Activated B cell treated with CpG ODN at 0.5 μM for 24 hours (primary cell): Measurements from ENCODE around the gene HHAT. TPM values are rescaled to one million over a fixed set of nuclear protein-coding genes. Genes with fewer than 3 reads are reported as not detected.

Experiments
- ATAC-seq: fragments of 200-7000 bp; cut with Tn5 transposase; one replicate; pipeline ENCODE4 v1.10.0; 2021; ENCODE audit warnings: low read depth, mild to moderate bottlenecking, moderate library complexity
- CTCF ChIA-PET: fragments of 350-600 bp; sonication (Branson Sonifier 250); formaldehyde crosslinking; loops from one replicate; lab custom pipeline; 2021; ENCODE audit warnings: antibody characterized with exemption; lab: Charles Lee
- POLR2A ChIA-PET: fragments of 350-600 bp; sonication (Branson Sonifier 250); formaldehyde crosslinking; loops from one replicate; lab custom pipeline; 2021; ENCODE audit warnings: antibody characterized with exemption; lab: Charles Lee
- DNase-seq: peaks from one replicate; pipeline ENCODE4 v3.0.0; 2022
- H3K27ac Mint-ChIP-seq: one replicate; pipeline ENCODE4 v1.8.0; 2020; ENCODE audit warnings: mixed read lengths
- H3K27me3 Mint-ChIP-seq: one replicate; pipeline ENCODE4 v1.8.0; 2021; ENCODE audit warnings: mixed read lengths
- H3K36me3 Mint-ChIP-seq: one replicate; pipeline ENCODE4 v1.8.0; 2021; ENCODE audit warnings: low read depth, mixed read lengths
- H3K4me1 Mint-ChIP-seq: one replicate; pipeline ENCODE4 v1.8.0; 2021; ENCODE audit warnings: mixed read lengths
- H3K4me3 Mint-ChIP-seq: one replicate; pipeline ENCODE4 v1.8.0; 2020; ENCODE audit warnings: mild to moderate bottlenecking, mixed read lengths
- H3K9me3 Mint-ChIP-seq: one replicate; pipeline ENCODE4 v1.8.0; 2020; ENCODE audit warnings: mixed read lengths
- intact Hi-C: fragments of 100-400 bp; cut with micrococcal nuclease; formaldehyde crosslinking; loops from one replicate; pipeline ENCODE4 v1.15.1; 2024
- total RNA-seq: library from RNA; stranded (reverse); gene quantifications from 2 replicates; pipeline ENCODE4 v1.2.3, GENCODE V29; 2022
- TF ChIP-seq, protein P1 (sequence below): fragments of 200-600 bp; IDR thresholded peaks from one replicate; pipeline ENCODE4 v1.8.0; 2022; ENCODE audit warnings: antibody characterized with exemption, mild to moderate bottlenecking

Gene HHAT
- total RNA-seq, 1 donor from 2014 or later, result 8.5 TPM

GRCh38 chr1:210340841-210341240, 12.1 kb downstream of the HHAT start:
- Mint-ChIP-seq H3K27ac (peak overlapping the region; percentile 33), H3K27me3 (no peaks in the 10 kb centered on the region), H3K9me3 (no peaks in the 10 kb centered on the region), H3K4me3 (peak overlapping the region; percentile 8), H3K4me1 (peaks cover 16% of the 10 kb centered on the region), H3K36me3 (no peaks in the 10 kb centered on the region)
- no peak for DNase-seq
- POLR2A ChIA-PET, result interaction anchor here (0.7 to 6.3 kb wide), 4 partner anchors 10 to 59 kb away, joined by 3 to 118 read pairs (median 5); partner anchors contain the start of gene HHAT
- TF ChIP-seq, protein P1, sequence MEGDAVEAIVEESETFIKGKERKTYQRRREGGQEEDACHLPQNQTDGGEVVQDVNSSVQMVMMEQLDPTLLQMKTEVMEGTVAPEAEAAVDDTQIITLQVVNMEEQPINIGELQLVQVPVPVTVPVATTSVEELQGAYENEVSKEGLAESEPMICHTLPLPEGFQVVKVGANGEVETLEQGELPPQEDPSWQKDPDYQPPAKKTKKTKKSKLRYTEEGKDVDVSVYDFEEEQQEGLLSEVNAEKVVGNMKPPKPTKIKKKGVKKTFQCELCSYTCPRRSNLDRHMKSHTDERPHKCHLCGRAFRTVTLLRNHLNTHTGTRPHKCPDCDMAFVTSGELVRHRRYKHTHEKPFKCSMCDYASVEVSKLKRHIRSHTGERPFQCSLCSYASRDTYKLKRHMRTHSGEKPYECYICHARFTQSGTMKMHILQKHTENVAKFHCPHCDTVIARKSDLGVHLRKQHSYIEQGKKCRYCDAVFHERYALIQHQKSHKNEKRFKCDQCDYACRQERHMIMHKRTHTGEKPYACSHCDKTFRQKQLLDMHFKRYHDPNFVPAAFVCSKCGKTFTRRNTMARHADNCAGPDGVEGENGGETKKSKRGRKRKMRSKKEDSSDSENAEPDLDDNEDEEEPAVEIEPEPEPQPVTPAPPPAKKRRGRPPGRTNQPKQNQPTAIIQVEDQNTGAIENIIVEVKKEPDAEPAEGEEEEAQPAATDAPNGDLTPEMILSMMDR, result no peak
- no peak for ATAC-seq
- intact Hi-C loops, result loop anchor here (5.0 kb wide), 2 partner anchors 916 to 1041 kb away; partner anchors contain the start of gene RCOR3
- CTCF ChIA-PET, result interaction anchor here (0.7 to 1.3 kb wide), 5 partner anchors 12 to 59 kb away, joined by 3 to 4 read pairs (median 3); partner anchors contain the start of gene HHAT

DNA sequence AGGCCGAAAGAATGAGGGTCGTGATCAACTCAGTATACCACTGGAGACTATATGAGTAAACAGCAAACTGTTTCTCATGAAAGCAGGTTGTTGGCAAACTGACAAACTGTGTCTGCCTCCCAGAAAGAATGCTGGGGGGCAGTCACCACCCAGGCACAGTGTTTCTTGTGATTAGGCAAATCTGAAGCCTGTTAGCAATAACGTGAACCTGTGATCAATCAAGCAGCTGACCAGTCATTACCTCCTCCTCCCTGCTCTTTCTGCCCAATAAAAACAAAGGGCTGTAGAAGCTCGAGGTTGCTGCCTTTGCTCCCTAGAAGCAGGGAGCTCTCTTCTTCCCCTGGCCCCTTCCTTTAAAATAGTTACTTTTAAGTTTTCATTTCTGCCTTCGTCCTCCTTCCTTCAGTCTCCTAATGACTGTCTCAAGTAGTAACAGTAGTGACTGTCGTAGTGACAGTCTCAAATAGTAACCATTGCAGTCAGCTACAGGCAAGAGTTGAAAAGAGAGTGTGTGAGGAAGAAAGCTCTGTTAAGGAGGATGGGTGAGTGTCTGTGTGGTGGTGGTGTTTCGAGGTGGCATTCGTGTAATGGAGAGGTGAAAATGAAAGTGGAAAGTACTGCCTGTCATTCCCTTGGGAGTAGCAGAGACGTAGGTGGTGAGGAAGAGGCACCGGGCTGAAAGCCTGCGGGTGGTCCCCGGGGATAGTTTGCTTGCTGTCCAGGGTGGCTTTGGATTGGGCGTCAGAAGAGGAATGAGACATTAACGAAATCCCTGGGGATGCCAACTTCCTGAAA, 14.5 kb downstream of the HHAT start:
- ATAC-seq, result peak; percentile 90
- H3K27ac Mint-ChIP-seq, result no peak overlapping the region
- TF ChIP-seq, protein P1, result no peak

GRCh38 chr1:210344706-210345105, 16.0 kb downstream of the HHAT start:
- no peaks in the 10 kb centered on the region for H3K9me3 Mint-ChIP-seq
- peak overlapping the region; percentile 44 for H3K27ac Mint-ChIP-seq
- DNase-seq (no peak), ATAC-seq (no peak)
- TF ChIP-seq, protein P1, result no peak
- CTCF ChIA-PET, result interaction anchor here (1.4 kb wide), 1 partner anchor 56 kb away, joined by 4 read pairs; no protein-coding TSS in a partner anchor
- H3K27me3 Mint-ChIP-seq, result no peaks in the 10 kb centered on the region
- intact Hi-C loops, result loop anchor here (5.0 kb wide), 2 partner anchors 913 to 1038 kb away; partner anchors contain the start of gene RCOR3
- H3K4me1 Mint-ChIP-seq, result peaks cover 34% of the 10 kb centered on the region
- POLR2A ChIA-PET, result interaction anchor here (0.6 to 6.3 kb wide), 3 partner anchors 14 to 204 kb away, joined by 4 to 118 read pairs (median 10); partner anchors contain the start of gene HHAT
- H3K4me3 Mint-ChIP-seq, result no peak overlapping the region
- no peaks in the 10 kb centered on the region for H3K36me3 Mint-ChIP-seq

More for the DNA sequence above, 14.5 kb downstream of the HHAT start:
- no peaks in the 10 kb centered on the region for H3K9me3 Mint-ChIP-seq
- no peak overlapping the region for H3K4me3 Mint-ChIP-seq
- CTCF ChIA-PET, result interaction anchor here (0.6 to 1.0 kb wide), 4 partner anchors 16 to 59 kb away, joined by 3 read pairs; no protein-coding TSS in a partner anchor
- peaks cover 34% of the 10 kb centered on the region for H3K4me1 Mint-ChIP-seq
- POLR2A ChIA-PET, result interaction anchor here (1.6 to 6.3 kb wide), 5 partner anchors 12 to 1943 kb away, joined by 3 to 118 read pairs (median 8); partner anchors contain the start of genes HHAT and PPP2R5A
- intact Hi-C loops, result loop anchor here (1.0 to 5.0 kb wide), 8 partner anchors 14 to 1039 kb away; partner anchors contain the start of genes RCOR3 and UTP25
- no peaks in the 10 kb centered on the region for H3K36me3 Mint-ChIP-seq
- no peaks in the 10 kb centered on the region for H3K27me3 Mint-ChIP-seq
- peak; percentile 62 for DNase-seq

DNA sequence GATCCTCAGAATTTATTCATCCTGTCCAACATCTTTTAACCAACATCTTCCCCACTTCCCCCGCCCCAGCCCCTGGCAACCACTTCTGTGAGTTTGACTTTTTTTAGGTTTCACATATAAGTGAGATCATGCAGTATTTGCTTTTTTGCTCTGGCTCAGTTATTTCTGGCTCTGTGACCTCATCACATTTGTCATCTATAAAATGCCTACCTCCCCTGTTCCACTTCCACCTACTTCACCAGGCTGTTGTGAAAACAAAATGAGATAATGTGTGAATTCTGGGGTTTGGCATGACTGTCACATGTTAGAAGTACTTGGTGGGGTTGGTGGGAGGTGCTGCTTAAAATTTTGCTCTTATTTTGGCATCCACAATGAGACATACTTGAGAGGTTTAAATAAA, 18.4 kb downstream of the HHAT start:
- TF ChIP-seq, protein P1, result no peak
- ATAC-seq (no peak), DNase-seq (no peak)
- ChIA-PET POLR2A (no interaction called here), CTCF (no interaction called here)
- Mint-ChIP-seq H3K9me3 (no peaks in the 10 kb centered on the region), H3K4me1 (peaks cover 20% of the 10 kb centered on the region), H3K27ac (peak overlapping the region; percentile 50), H3K27me3 (no peaks in the 10 kb centered on the region), H3K36me3 (peaks cover 1% of the 10 kb centered on the region), H3K4me3 (no peak overlapping the region)
- intact Hi-C loops, result no loop called here
